HL-60 (cell line): ENCODE results near the gene TOP1.

ENCODE experiments used
- GABPA ChIP-seq: IDR thresholded peaks from 2 replicates; pipeline ENCODE4 v1.6.1; 2012; ENCODE audit warnings: low read depth
- POLR2AphosphoS5 ChIP-seq: IDR thresholded peaks from 2 replicates; pipeline ENCODE4 v1.6.1; 2012; ENCODE audit warnings: low read depth
- SPI1 ChIP-seq: IDR thresholded peaks from 2 replicates; pipeline ENCODE4 v1.6.1; 2012; ENCODE audit warnings: low read depth, mild to moderate bottlenecking, borderline replicate concordance
- TF ChIP-seq, protein P1 (sequence below): IDR thresholded peaks from one replicate; pipeline ENCODE4 v1.5.1; 2011; ENCODE audit warnings: low read length, control low read depth, inconsistent platforms; ENCODE audit not compliant: insufficient read depth
- TF ChIP-seq, protein P2 (sequence below): IDR thresholded peaks from 2 replicates; pipeline ENCODE4 v1.6.1; 2012; ENCODE audit warnings: low read depth; ENCODE audit not compliant: insufficient replicate concordance

DNA sequence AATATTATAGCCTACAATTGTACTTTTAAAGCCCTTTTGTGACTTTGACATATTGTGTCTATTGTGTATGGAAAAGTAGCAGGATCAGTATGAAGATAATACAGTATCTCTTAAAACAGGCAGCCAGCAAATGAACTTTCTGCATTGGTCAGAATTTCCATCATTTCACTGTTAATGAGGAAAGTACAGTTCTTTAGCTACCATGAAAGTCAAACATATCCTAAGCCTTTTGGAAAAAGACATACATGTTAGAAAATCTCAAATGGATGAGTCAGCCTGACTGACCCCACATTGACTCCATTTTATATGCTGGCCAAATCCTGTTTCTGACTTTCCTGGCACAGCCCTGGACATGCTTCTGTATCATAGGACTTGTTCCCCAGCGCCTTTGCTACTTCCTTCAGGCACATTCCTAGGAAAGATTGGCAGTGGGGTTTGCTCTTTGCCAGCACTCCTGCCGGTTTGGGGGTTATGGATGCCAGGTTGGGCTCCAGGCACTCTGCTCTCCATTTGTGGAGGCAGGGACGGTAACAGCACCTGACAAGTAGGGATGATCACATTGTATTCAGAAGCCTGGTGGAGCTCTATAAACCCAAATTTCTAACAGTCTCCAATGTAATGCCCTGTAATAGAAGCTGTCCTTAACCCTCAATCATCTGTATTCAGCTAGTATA, 43.7 kb downstream of the TOP1 start:
- no peak for TF ChIP-seq SPI1
- TF ChIP-seq, protein P1, sequence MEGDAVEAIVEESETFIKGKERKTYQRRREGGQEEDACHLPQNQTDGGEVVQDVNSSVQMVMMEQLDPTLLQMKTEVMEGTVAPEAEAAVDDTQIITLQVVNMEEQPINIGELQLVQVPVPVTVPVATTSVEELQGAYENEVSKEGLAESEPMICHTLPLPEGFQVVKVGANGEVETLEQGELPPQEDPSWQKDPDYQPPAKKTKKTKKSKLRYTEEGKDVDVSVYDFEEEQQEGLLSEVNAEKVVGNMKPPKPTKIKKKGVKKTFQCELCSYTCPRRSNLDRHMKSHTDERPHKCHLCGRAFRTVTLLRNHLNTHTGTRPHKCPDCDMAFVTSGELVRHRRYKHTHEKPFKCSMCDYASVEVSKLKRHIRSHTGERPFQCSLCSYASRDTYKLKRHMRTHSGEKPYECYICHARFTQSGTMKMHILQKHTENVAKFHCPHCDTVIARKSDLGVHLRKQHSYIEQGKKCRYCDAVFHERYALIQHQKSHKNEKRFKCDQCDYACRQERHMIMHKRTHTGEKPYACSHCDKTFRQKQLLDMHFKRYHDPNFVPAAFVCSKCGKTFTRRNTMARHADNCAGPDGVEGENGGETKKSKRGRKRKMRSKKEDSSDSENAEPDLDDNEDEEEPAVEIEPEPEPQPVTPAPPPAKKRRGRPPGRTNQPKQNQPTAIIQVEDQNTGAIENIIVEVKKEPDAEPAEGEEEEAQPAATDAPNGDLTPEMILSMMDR = no peak
- TF ChIP-seq GABPA = no peak
- TF ChIP-seq, protein P2, sequence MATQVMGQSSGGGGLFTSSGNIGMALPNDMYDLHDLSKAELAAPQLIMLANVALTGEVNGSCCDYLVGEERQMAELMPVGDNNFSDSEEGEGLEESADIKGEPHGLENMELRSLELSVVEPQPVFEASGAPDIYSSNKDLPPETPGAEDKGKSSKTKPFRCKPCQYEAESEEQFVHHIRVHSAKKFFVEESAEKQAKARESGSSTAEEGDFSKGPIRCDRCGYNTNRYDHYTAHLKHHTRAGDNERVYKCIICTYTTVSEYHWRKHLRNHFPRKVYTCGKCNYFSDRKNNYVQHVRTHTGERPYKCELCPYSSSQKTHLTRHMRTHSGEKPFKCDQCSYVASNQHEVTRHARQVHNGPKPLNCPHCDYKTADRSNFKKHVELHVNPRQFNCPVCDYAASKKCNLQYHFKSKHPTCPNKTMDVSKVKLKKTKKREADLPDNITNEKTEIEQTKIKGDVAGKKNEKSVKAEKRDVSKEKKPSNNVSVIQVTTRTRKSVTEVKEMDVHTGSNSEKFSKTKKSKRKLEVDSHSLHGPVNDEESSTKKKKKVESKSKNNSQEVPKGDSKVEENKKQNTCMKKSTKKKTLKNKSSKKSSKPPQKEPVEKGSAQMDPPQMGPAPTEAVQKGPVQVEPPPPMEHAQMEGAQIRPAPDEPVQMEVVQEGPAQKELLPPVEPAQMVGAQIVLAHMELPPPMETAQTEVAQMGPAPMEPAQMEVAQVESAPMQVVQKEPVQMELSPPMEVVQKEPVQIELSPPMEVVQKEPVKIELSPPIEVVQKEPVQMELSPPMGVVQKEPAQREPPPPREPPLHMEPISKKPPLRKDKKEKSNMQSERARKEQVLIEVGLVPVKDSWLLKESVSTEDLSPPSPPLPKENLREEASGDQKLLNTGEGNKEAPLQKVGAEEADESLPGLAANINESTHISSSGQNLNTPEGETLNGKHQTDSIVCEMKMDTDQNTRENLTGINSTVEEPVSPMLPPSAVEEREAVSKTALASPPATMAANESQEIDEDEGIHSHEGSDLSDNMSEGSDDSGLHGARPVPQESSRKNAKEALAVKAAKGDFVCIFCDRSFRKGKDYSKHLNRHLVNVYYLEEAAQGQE = no peak
- no peak for TF ChIP-seq POLR2AphosphoS5
